SK-N-SH (cell line): ENCODE measurements around the gene WWOX. TPM values are rescaled to one million over a fixed set of nuclear protein-coding genes. Genes with fewer than 3 reads are reported as not detected.

ENCODE experiments used
- CTCF ChIA-PET: fragments of 300-600, 350-600 bp; formaldehyde crosslinking; extraction: SDS; loops from one replicate; lab custom pipeline; 2021; lab: Yijun Ruan, JAX
- POLR2A ChIA-PET: fragments of 350-600 bp; sonication (Branson Sonifier 250); formaldehyde crosslinking; extraction: SDS; loops from one replicate; lab custom pipeline; 2020; ENCODE audit warnings: antibody characterized with exemption, inconsistent platforms; lab: Yijun Ruan, JAX
- DNase-seq: peaks from one replicate; pipeline ENCODE4 v3.0.0; 2012
- H2AFZ ChIP-seq: fragments of 200-600 bp; sonication (generic); 2 replicates; pipeline ENCODE4 v1.8.1; 2016; ENCODE audit warnings: antibody characterized with exemption, mild to moderate bottlenecking, low read depth
- H3F3A ChIP-seq: fragments of 200-600 bp; sonication (generic); replicated peaks from 2 replicates; pipeline ENCODE3; 2016; ENCODE audit warnings: antibody characterized with exemption, mild to moderate bottlenecking; ENCODE audit not compliant: insufficient read depth
- H3K27ac ChIP-seq, 2 experiments: fragments of 200-500 bp in 1 of 2; fragments of 200-600 bp in 1 of 2; sonication (Bioruptor generic) in 1 of 2; sonication (generic), shearing (Covaris generic) in 1 of 2; 2 replicates each; pipeline versions ENCODE4 v1.5.1 to v1.6.1; 2014 to 2016; ENCODE audit warnings: low read depth in 2 of 2, inconsistent platforms in 1 of 2, low read length in 1 of 2, mild to moderate bottlenecking in 1 of 2, mixed read lengths in 1 of 2
- H3K27me3 ChIP-seq: fragments of 200-600 bp; sonication (generic), shearing (Covaris generic); 2 replicates; pipeline ENCODE4 v1.6.1; 2016; ENCODE audit warnings: mixed run types; ENCODE audit not compliant: insufficient read depth
- H3K36me3 ChIP-seq, 2 experiments: fragments of 200-500 bp in 1 of 2; fragments of 200-600 bp in 1 of 2; sonication (Bioruptor generic) in 1 of 2; sonication (generic) in 1 of 2; replicated peaks in 1 of 2; 2 replicates each; pipeline versions ENCODE3 to v1.5.1; 2014 to 2016; ENCODE audit warnings: low read length in 1 of 2, mild to moderate bottlenecking in 1 of 2; ENCODE audit not compliant: insufficient read depth in 2 of 2, control insufficient read depth in 1 of 2
- H3K4me1 ChIP-seq, 2 experiments: fragments of 200-500 bp in 1 of 2; fragments of 200-600 bp in 1 of 2; sonication (Bioruptor generic) in 1 of 2; sonication (generic), shearing (Covaris generic) in 1 of 2; 2 replicates each; pipeline versions ENCODE4 v1.5.1 to v1.6.1; 2014 to 2016; ENCODE audit warnings: low read depth in 1 of 2, low read length in 1 of 2, mixed run types in 1 of 2; ENCODE audit not compliant: insufficient read depth in 2 of 2, control insufficient read depth in 1 of 2
- H3K4me2 ChIP-seq: fragments of 200-600 bp; sonication (generic), shearing (Covaris generic); 2 replicates; pipeline ENCODE4 v1.6.1; 2017; ENCODE audit warnings: mixed run types
- H3K4me3 ChIP-seq, 2 experiments: fragments of 200-500 bp in 1 of 2; fragments of 200-600 bp in 1 of 2; sonication (Bioruptor generic) in 1 of 2; sonication (generic), shearing (Covaris generic) in 1 of 2; 2 replicates each; pipeline versions ENCODE4 v1.5.1 to v1.8.1; 2014 to 2016; ENCODE audit warnings: low read depth in 2 of 2, inconsistent platforms in 1 of 2, low read length in 1 of 2, mild to moderate bottlenecking in 1 of 2, mixed read lengths in 1 of 2, moderate library complexity in 1 of 2
- H3K79me2 ChIP-seq: fragments of 200-600 bp; sonication (generic); 2 replicates; pipeline ENCODE4 v1.8.1; 2017; ENCODE audit warnings: mild to moderate bottlenecking; ENCODE audit not compliant: insufficient read depth
- H3K9ac ChIP-seq: fragments of 200-600 bp; sonication (generic); 2 replicates; pipeline ENCODE4 v1.6.1; 2017; ENCODE audit warnings: mixed run types
- H3K9me2 ChIP-seq: fragments of 200-600 bp; sonication (generic); 2 replicates; pipeline ENCODE4 v1.6.1; 2017; ENCODE audit warnings: mixed run types
- H3K9me3 ChIP-seq: fragments of 200-600 bp; sonication (generic); 2 replicates; pipeline ENCODE4 v1.6.1; 2017; ENCODE audit warnings: mixed run types, mild to moderate bottlenecking, moderate library complexity
- H4K20me1 ChIP-seq: fragments of 200-600 bp; sonication (generic); 2 replicates; pipeline ENCODE4 v1.6.1; 2017; ENCODE audit warnings: mild to moderate bottlenecking, mixed run types; ENCODE audit not compliant: insufficient read depth
- EP300 ChIP-seq, 2 experiments: IDR thresholded peaks; 2 replicates each; pipeline versions ENCODE4 v1.4.0 to v1.6.1; 2012; ENCODE audit warnings: borderline replicate concordance in 1 of 2, low read depth in 1 of 2, low read length in 1 of 2
- EZH2phosphoT487 ChIP-seq: fragments of 200-600 bp; sonication (generic); IDR thresholded peaks from 2 replicates; pipeline ENCODE4 v1.6.1; 2017; ENCODE audit warnings: low read depth, mixed run types, mild to moderate bottlenecking, antibody characterized with exemption, moderate library complexity, borderline replicate concordance
- FOSL2 ChIP-seq: IDR thresholded peaks from 2 replicates; pipeline ENCODE4 v1.4.0; 2012; ENCODE audit warnings: low read depth, mild to moderate bottlenecking, moderate library complexity, borderline replicate concordance
- FOXJ3 ChIP-seq: sonication (generic); formaldehyde crosslinking; IDR thresholded peaks from 2 replicates; pipeline ENCODE4 v1.5.1; 2020; ENCODE audit warnings: mild to moderate bottlenecking, missing genetic modification reagents
- FOXM1 ChIP-seq: IDR thresholded peaks from 2 replicates; pipeline ENCODE4 v1.4.0; 2012; ENCODE audit warnings: low read depth, mild to moderate bottlenecking
- GABPA ChIP-seq: IDR thresholded peaks from 2 replicates; pipeline ENCODE4 v1.4.0; 2012; ENCODE audit warnings: low read depth, mild to moderate bottlenecking
- JUND ChIP-seq: IDR thresholded peaks from 2 replicates; pipeline ENCODE4 v1.4.0; 2012
- MAX ChIP-seq: IDR thresholded peaks from 2 replicates; pipeline ENCODE4 v1.4.0; 2012; ENCODE audit warnings: low read depth
- MEF2A ChIP-seq: IDR thresholded peaks from 2 replicates; pipeline ENCODE4 v1.4.0; 2012; ENCODE audit warnings: low read depth, borderline replicate concordance
- MXI1 ChIP-seq: IDR thresholded peaks from 2 replicates; pipeline ENCODE4 v1.6.1; 2012; ENCODE audit warnings: mild to moderate bottlenecking, low read depth, low read length, improper control_type of control experiment
- PBX3 ChIP-seq: IDR thresholded peaks from 2 replicates; pipeline ENCODE4; 2012
- POLR2AphosphoS5 ChIP-seq: IDR thresholded peaks from 2 replicates; pipeline ENCODE4 v1.6.1; 2012; ENCODE audit warnings: low read depth, low read length
- RAD21 ChIP-seq: IDR thresholded peaks from 2 replicates; pipeline ENCODE4 v1.6.1; 2012; ENCODE audit warnings: mild to moderate bottlenecking, low read length
- RXRA ChIP-seq: IDR thresholded peaks from 2 replicates; pipeline ENCODE4 v1.4.0; 2012; ENCODE audit warnings: low read depth, mild to moderate bottlenecking, borderline replicate concordance
- SIN3A ChIP-seq: IDR thresholded peaks from 2 replicates; pipeline ENCODE4 v1.6.1; 2012; ENCODE audit warnings: low read depth, mild to moderate bottlenecking, low read length, moderate library complexity, borderline replicate concordance
- SMC3 ChIP-seq: IDR thresholded peaks from 2 replicates; pipeline ENCODE4 v1.6.1; 2012; ENCODE audit warnings: low read depth, low read length, improper control_type of control experiment
- TCF12 ChIP-seq: IDR thresholded peaks from 2 replicates; pipeline ENCODE4 v1.4.0; 2012
- TEAD4 ChIP-seq: IDR thresholded peaks from 2 replicates; pipeline ENCODE4 v1.4.0; 2012; ENCODE audit warnings: mild to moderate bottlenecking, borderline replicate concordance; ENCODE audit not compliant: insufficient read depth
- USF1 ChIP-seq: IDR thresholded peaks from 2 replicates; pipeline ENCODE4 v1.4.0; 2012; ENCODE audit warnings: low read depth, borderline replicate concordance
- YY1 ChIP-seq: IDR thresholded peaks from 2 replicates; pipeline ENCODE4 v1.4.0; 2012; ENCODE audit warnings: low read depth, mild to moderate bottlenecking
- WGBS: methylation state at CpG from one replicate; pipeline ENCODE4 v1.1.6; 2017; ENCODE audit warnings: low lambda C conversion rate; 5-methylcytosine and 5-hydroxymethylcytosine counted together
- polyA plus RNA-seq, 3 experiments: library from polyadenylated mRNA; depleted of rRNA; stranded (reverse); fragments of >200 nt; gene quantifications; 2 replicates each; pipeline ENCODE4 v1.2.3, GENCODE V29; 2012

Gene WWOX
- polyA plus RNA-seq, 1 of the 3 experiments (the other 2 are of a cell fraction) = 10.8 TPM

GRCh38 chr16:78605548-78606101, 506.2 kb downstream of the WWOX start:
- CTCF ChIA-PET = interaction anchor here (0.8 to 1.1 kb wide), 2 partner anchors 12 to 21 kb away, joined by 3 to 4 read pairs; no protein-coding TSS in a partner anchor
- H3K4me1 ChIP-seq = peaks cover 0 to 4% of the 10 kb centered on the region in 2 experiments; a peak in 1 of 4 replicates
- TF ChIP-seq SMC3 = no peak

GRCh38 chr16:78606545-78606944, 507.1 kb downstream of the WWOX start:
- H3K27ac ChIP-seq = no peak overlapping the region
- no peaks in the 10 kb centered on the region for H3K36me3 ChIP-seq
- H4K20me1 ChIP-seq = no peaks in the 10 kb centered on the region
- no peak for DNase-seq
- H3K4me2 ChIP-seq = no peak overlapping the region
- H3K4me3 ChIP-seq = no peak overlapping the region
- no peaks in the 10 kb centered on the region for H3K79me2 ChIP-seq
- ChIA-PET CTCF (interaction anchor here (0.8 kb wide), 1 partner anchor 22 kb away, joined by 4 read pairs; no protein-coding TSS in a partner anchor), POLR2A (no interaction called here)
- peaks cover 0 to 4% of the 10 kb centered on the region in 2 experiments; a peak in 1 of 4 replicates for H3K4me1 ChIP-seq
- no peaks in the 10 kb centered on the region for H3K9me2 ChIP-seq
- 67% methylated on average over 8 of the region's 8 CpGs for WGBS
- TF ChIP-seq PBX3 = no peak
- no peak for TF ChIP-seq GABPA
- TF ChIP-seq FOXM1 = no peak
- TF ChIP-seq YY1 = no peak
- TF ChIP-seq MXI1 = no peak
- no peak for TF ChIP-seq EZH2phosphoT487
- TF ChIP-seq SIN3A = no peak
- no peak for TF ChIP-seq MEF2A
- no peak for TF ChIP-seq TEAD4
- TF ChIP-seq RAD21 = no peak
- no peak for TF ChIP-seq TCF12
- TF ChIP-seq SMC3 = no peak
- TF ChIP-seq FOXJ3 = no peak
- no peak for TF ChIP-seq MAX
- TF ChIP-seq USF1 = no peak
- no peak for TF ChIP-seq RXRA
- no peak for TF ChIP-seq EP300 (IDR thresholded peaks at IDR 0.05; ENCODE audit: borderline replicate concordance in 1 of 2, low read depth in 1 of 2, low read length in 1 of 2)
- no peak for TF ChIP-seq FOSL2
- TF ChIP-seq POLR2AphosphoS5 = no peak
- TF ChIP-seq JUND = no peak
- H3F3A ChIP-seq = no peaks in the 10 kb centered on the region
- no peaks in the 10 kb centered on the region; the same call in 1 of the 2 replicates for H3K9me3 ChIP-seq
- H3K9ac ChIP-seq = no peak overlapping the region
- H2AFZ ChIP-seq = no peak overlapping the region
- H3K27me3 ChIP-seq = no peaks in the 10 kb centered on the region

More at GRCh38 chr16:78605548-78606101, 506.2 kb downstream of the WWOX start:
- H3K36me3 ChIP-seq = no peaks in the 10 kb centered on the region
- no peak overlapping the region for H3K27ac ChIP-seq
- H3K9me3 ChIP-seq = no peaks in the 10 kb centered on the region; the same call in 1 of the 2 replicates
- no peaks in the 10 kb centered on the region for H4K20me1 ChIP-seq
- 72% methylated on average over 6 of the region's 6 CpGs for WGBS
- no peaks in the 10 kb centered on the region for H3K79me2 ChIP-seq
- no peak for DNase-seq
- no peak overlapping the region for H2AFZ ChIP-seq
- POLR2A ChIA-PET = no interaction called here
- no peaks in the 10 kb centered on the region for H3F3A ChIP-seq
- H3K9me2 ChIP-seq = no peaks in the 10 kb centered on the region
- no peak overlapping the region for H3K9ac ChIP-seq
- no peak overlapping the region for H3K4me3 ChIP-seq
- no peaks in the 10 kb centered on the region for H3K27me3 ChIP-seq
- H3K4me2 ChIP-seq = no peak overlapping the region
